Endothelial cell of umbilical vein (primary cell): ENCODE measurements around the gene CLEC16A. TPM values are rescaled to one million over a fixed set of nuclear protein-coding genes. Genes with fewer than 3 reads are reported as not detected.

ENCODE experiments used
- BruUV-seq: library from RNA; stranded (reverse); fragments of 400-500 nt; replicated peaks from 2 replicates; lab custom pipeline; 2021; lab: Mats Ljungman, UMichigan
- CTCF ChIA-PET: fragments of 300-600, 350-600 bp; sonication (Branson Sonifier 250); formaldehyde crosslinking; loops from one replicate; lab custom pipeline; 2021; ENCODE audit warnings: antibody characterized with exemption, inconsistent platforms; lab: Charles Lee
- POLR2A ChIA-PET: fragments of 300-600, 350-600 bp; sonication (Branson Sonifier 250); formaldehyde crosslinking; loops from one replicate; lab custom pipeline; 2021; ENCODE audit warnings: antibody characterized with exemption, inconsistent platforms; lab: Charles Lee
- DNase-seq: peaks from one replicate; pipeline ENCODE4 v3.0.0-alpha.2; 2011; ENCODE audit warnings: low read depth, low spot score
- FAIRE-seq: peaks from 2 replicates; lab custom pipeline; 2011; peaks lifted over from hg19 to GRCh38; lab: Jason Lieb, UNC
- H2AFZ ChIP-seq: 2 replicates; pipeline ENCODE4 v1.6.0; 2012; ENCODE audit warnings: low read depth, low read length, control low read depth, inconsistent platforms
- H3K27ac ChIP-seq: 2 replicates; pipeline ENCODE4 v1.5.1; 2011; ENCODE audit warnings: low read depth, mild to moderate bottlenecking, control low read depth, low read length, moderate library complexity; ENCODE audit not compliant: insufficient read depth
- H3K27me3 ChIP-seq, 2 experiments: 2 replicates each; pipeline versions ENCODE4 v1.6.0 to v1.6.1; 2011; ENCODE audit warnings: low read length in 2 of 2, mixed read lengths in 1 of 2; ENCODE audit not compliant: control insufficient read depth in 2 of 2, insufficient read depth in 2 of 2
- H3K36me3 ChIP-seq, 2 experiments: 2 replicates in 1 of 2; 3 replicates in 1 of 2; pipeline ENCODE4 v1.5.1; 2011; ENCODE audit warnings: low read length in 2 of 2, mild to moderate bottlenecking in 1 of 2, moderate library complexity in 1 of 2; ENCODE audit not compliant: control insufficient read depth in 2 of 2, insufficient read depth in 2 of 2; ENCODE audit errors: extremely low read depth in 1 of 2
- H3K4me1 ChIP-seq: 3 replicates; pipeline ENCODE4 v1.5.1; 2011; ENCODE audit warnings: mild to moderate bottlenecking, low read length; ENCODE audit not compliant: control insufficient read depth, insufficient read depth; ENCODE audit errors: extremely low read depth
- H3K4me2 ChIP-seq: 2 replicates; pipeline ENCODE4 v1.6.1; 2011; ENCODE audit warnings: low read length, control low read depth, mixed read lengths; ENCODE audit not compliant: insufficient read depth
- H3K4me3 ChIP-seq, 3 experiments: fragments of 200-600 bp in 1 of 3; sonication (generic), shearing (Covaris generic) in 1 of 3; replicated peaks in 1 of 3; 2 replicates each; pipeline ENCODE4 v1.5.1; 2011 to 2016; ENCODE audit warnings: control low read depth in 3 of 3, low read length in 3 of 3, mild to moderate bottlenecking in 2 of 3, inconsistent platforms in 1 of 3, low read depth in 1 of 3, moderate library complexity in 1 of 3; ENCODE audit not compliant: insufficient read depth in 1 of 3
- H3K79me2 ChIP-seq: 2 replicates; pipeline ENCODE4 v1.6.0; 2012; ENCODE audit warnings: low read length, inconsistent platforms; ENCODE audit not compliant: control insufficient read depth, insufficient read depth
- H3K9ac ChIP-seq: replicated peaks from 2 replicates; pipeline ENCODE3; 2011; ENCODE audit warnings: low read length, control low read depth; ENCODE audit not compliant: insufficient read depth; ENCODE audit errors: extremely low read depth
- H3K9me1 ChIP-seq: replicated peaks from 3 replicates; pipeline ENCODE4 v1.6.0; 2011; ENCODE audit warnings: mild to moderate bottlenecking, low read length; ENCODE audit not compliant: control insufficient read depth, insufficient read depth; ENCODE audit errors: extremely low read depth
- H3K9me3 ChIP-seq: replicated peaks from 2 replicates; pipeline ENCODE4 v1.5.1; 2012; ENCODE audit warnings: low read length, inconsistent platforms; ENCODE audit not compliant: control insufficient read depth, insufficient read depth
- H4K20me1 ChIP-seq: replicated peaks from 2 replicates; pipeline ENCODE3; 2011; ENCODE audit warnings: mild to moderate bottlenecking, low read length; ENCODE audit not compliant: control insufficient read depth, insufficient read depth; ENCODE audit errors: extremely low read depth
- CTCF ChIP-seq, 2 donors: IDR thresholded peaks; 1 replicate in 1 of 2; 2 replicates in 1 of 2; pipeline ENCODE4 v1.5.1; 2011; ENCODE audit warnings: low read length in 2 of 2, mild to moderate bottlenecking in 2 of 2, moderate library complexity in 2 of 2, control low read depth in 1 of 2, inconsistent platforms in 1 of 2, low read depth in 1 of 2; ENCODE audit not compliant: insufficient read depth in 1 of 2; ENCODE audit errors: extremely low read depth in 1 of 2
- EZH2 ChIP-seq: IDR thresholded peaks from 2 replicates; pipeline ENCODE4 v1.6.1; 2012; ENCODE audit warnings: borderline replicate concordance, low read depth, mild to moderate bottlenecking, moderate library complexity, low read length, inconsistent platforms; ENCODE audit not compliant: severe bottlenecking
- FOS ChIP-seq: IDR thresholded peaks from 2 replicates; pipeline ENCODE4 v1.6.1; 2011; ENCODE audit warnings: mild to moderate bottlenecking, low read length, moderate library complexity, borderline replicate concordance; ENCODE audit not compliant: insufficient read depth
- GATA2 ChIP-seq: IDR thresholded peaks from 2 replicates; pipeline ENCODE4 v1.7.0; 2011; ENCODE audit warnings: low read depth, mild to moderate bottlenecking, moderate library complexity, mixed read lengths, low read length; ENCODE audit not compliant: insufficient read length, insufficient read depth
- JUN ChIP-seq: IDR thresholded peaks from 2 replicates; pipeline ENCODE4 v1.6.1; 2011; ENCODE audit warnings: borderline replicate concordance, low read depth; ENCODE audit not compliant: insufficient read length, insufficient read depth
- MAX ChIP-seq: IDR thresholded peaks from 2 replicates; pipeline ENCODE4 v1.6.1; 2011; ENCODE audit not compliant: insufficient read depth, insufficient read length
- MYC ChIP-seq: IDR thresholded peaks from one replicate; pipeline ENCODE4 v1.6.1; 2011; ENCODE audit warnings: mild to moderate bottlenecking, low read depth, low read length
- POLR2A ChIP-seq: IDR thresholded peaks from 2 replicates; pipeline ENCODE4 v1.6.1; 2012; ENCODE audit warnings: low read depth, mild to moderate bottlenecking, control low read depth, low read length
- POLR2AphosphoS5 ChIP-seq: IDR thresholded peaks from 2 replicates; pipeline ENCODE4 v1.6.1; 2012; ENCODE audit warnings: low read depth, mild to moderate bottlenecking, control low read depth, low read length, moderate library complexity; ENCODE audit not compliant: insufficient read depth
- dilution Hi-C: fragments of 300-500 bp; cut with MboI; formaldehyde crosslinking; loops from one replicate; pipeline ENCODE4 v1.15.0; 2019; ENCODE audit warnings: low sequenced_read_pairs; ENCODE audit not compliant: extremely low pct_ligation_motif_present
- intact Hi-C: fragments of 100-400 bp; cut with micrococcal nuclease; formaldehyde crosslinking; loops from one replicate; pipeline ENCODE4 v1.10.0; 2022
- polyA plus RNA-seq, 4 experiments: library from polyadenylated mRNA; depleted of rRNA in 3 of 4; stranded (reverse) in 3 of 4; unstranded in 1 of 4; fragments of >200 nt; gene quantifications; 2 replicates each; pipeline versions ENCODE4 v1.2.1 to v1.2.3, GENCODE V29; 2011 to 2012; ENCODE audit warnings: missing spikeins in 1 of 4
- total RNA-seq: library from RNA; stranded (reverse); gene quantifications from 2 replicates; pipeline ENCODE4 v1.2.3, GENCODE V29; 2021

The CLEC16A gene
- total and polyA plus RNA-seq, 2 donors (not counting 3 experiments of a cell fraction or from before 2014, with no cell fraction given), result 11.4 to 23.3 TPM

DNA sequence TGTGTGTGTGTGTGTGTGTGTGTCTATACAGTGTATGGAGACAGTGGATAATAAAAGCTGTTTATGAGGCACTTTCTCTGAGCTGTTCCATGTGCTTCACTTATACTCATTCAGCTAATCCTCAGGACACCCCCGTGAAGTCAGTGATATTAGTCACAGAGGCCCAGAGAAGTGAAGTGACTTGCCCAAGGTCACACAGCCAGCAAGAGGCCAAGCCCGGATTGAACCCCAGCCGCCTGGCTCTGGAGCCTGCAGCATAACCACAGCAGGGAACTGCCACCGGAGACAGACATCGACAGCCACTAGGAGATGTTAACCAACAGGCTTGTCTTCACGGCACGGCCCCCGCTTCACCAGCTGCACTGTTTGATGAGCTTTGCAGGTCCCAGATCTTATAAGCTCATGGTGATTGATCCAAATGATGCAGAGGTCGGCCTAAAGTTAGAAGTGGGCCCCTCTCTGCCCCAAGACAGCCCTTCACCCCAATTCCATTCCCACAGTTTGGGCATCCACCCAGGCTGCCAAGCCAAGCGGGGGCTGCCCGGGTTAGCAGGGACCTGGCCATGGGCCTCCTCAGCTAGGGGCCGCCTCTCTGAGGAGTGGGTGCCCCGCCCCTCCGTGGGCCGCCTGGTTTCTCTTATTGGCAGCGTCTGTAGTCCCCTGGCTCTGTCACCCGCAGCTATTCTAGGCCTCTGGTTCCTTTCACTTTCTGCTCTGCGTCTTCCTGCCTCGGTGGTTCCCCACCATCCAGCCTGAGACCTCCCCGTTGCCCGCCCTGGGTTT is 280.7 kb downstream of the CLEC16A start:
- no TSS peak for BruUV-seq
- dilution Hi-C loops, result no loop called here
- FAIRE-seq (no peak), DNase-seq (no peak)
- no peaks in the 10 kb centered on the region for H3K79me2 ChIP-seq
- intact Hi-C loops, result no loop called here
- CTCF ChIA-PET, result no interaction called here
- H3K9ac ChIP-seq, result no peak overlapping the region
- H4K20me1 ChIP-seq, result no peaks in the 10 kb centered on the region
- H3K27ac ChIP-seq, result no peak overlapping the region
- no peaks in the 10 kb centered on the region for H3K4me1 ChIP-seq
- POLR2A ChIA-PET, result no interaction called here
- TF ChIP-seq FOS, result no peak
- TF ChIP-seq CTCF (IDR thresholded peaks at IDR 0.05; ENCODE audit: extremely low read depth in 1 of 2, insufficient read depth in 1 of 2, low read depth in 1 of 2, low read length in 2 of 2), result no peak
- no peak for TF ChIP-seq GATA2
- TF ChIP-seq MYC, result no peak
- no peak for TF ChIP-seq JUN
- no peak for TF ChIP-seq POLR2A
- no peak for TF ChIP-seq MAX
- no peak for TF ChIP-seq POLR2AphosphoS5
- TF ChIP-seq EZH2, result no peak
- no peak overlapping the region for H3K4me3 ChIP-seq
- H3K9me1 ChIP-seq, result no peaks in the 10 kb centered on the region
- no peaks in the 10 kb centered on the region for H3K36me3 ChIP-seq
- H3K9me3 ChIP-seq, result no peaks in the 10 kb centered on the region
- H3K4me2 ChIP-seq, result no peak overlapping the region
- H3K27me3 ChIP-seq, result no peaks in the 10 kb centered on the region
- no peak overlapping the region for H2AFZ ChIP-seq
